Testis (tissue), 2 donors: ENCODE measurements around the gene BATF.

ENCODE experiments used
- POLR2A ChIP-seq: fragments of 450-650 bp; IDR thresholded peaks from one replicate; pipeline ENCODE4 v1.6.1; 2017; ENCODE audit warnings: antibody characterized with exemption, mild to moderate bottlenecking, moderate library complexity
- TF ChIP-seq, protein P1 (sequence below), 3 experiments: fragments of 450-650 bp in 2 of 3; fragments of 200-600 bp in 1 of 3; sonication (generic) in 1 of 3; IDR thresholded peaks; one replicate each; pipeline ENCODE4 v1.5.1; 2016 to 2019; ENCODE audit warnings: antibody characterized with exemption in 3 of 3, mild to moderate bottlenecking in 2 of 3, moderate library complexity in 1 of 3

- TF ChIP-seq, protein P1, sequence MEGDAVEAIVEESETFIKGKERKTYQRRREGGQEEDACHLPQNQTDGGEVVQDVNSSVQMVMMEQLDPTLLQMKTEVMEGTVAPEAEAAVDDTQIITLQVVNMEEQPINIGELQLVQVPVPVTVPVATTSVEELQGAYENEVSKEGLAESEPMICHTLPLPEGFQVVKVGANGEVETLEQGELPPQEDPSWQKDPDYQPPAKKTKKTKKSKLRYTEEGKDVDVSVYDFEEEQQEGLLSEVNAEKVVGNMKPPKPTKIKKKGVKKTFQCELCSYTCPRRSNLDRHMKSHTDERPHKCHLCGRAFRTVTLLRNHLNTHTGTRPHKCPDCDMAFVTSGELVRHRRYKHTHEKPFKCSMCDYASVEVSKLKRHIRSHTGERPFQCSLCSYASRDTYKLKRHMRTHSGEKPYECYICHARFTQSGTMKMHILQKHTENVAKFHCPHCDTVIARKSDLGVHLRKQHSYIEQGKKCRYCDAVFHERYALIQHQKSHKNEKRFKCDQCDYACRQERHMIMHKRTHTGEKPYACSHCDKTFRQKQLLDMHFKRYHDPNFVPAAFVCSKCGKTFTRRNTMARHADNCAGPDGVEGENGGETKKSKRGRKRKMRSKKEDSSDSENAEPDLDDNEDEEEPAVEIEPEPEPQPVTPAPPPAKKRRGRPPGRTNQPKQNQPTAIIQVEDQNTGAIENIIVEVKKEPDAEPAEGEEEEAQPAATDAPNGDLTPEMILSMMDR (IDR thresholded peaks at IDR 0.05), result no peak
- TF ChIP-seq POLR2A, result no peak
Observed at GRCh38 chr14:75540479-75540851, 18.2 kb downstream of the BATF start.
